GM23248 (cell line): Measurements from ENCODE around the gene CENPP. TPM values are rescaled to one million over a fixed set of nuclear protein-coding genes. Genes with fewer than 3 reads are reported as not detected.

ENCODE experiments used
- DNase-seq: peaks from one replicate; pipeline ENCODE4 v3.0.0-alpha.2; 2015
- H2AFZ ChIP-seq: fragments of 200-600 bp; sonication (generic); 2 replicates; pipeline ENCODE4 v1.6.1; 2016; ENCODE audit warnings: antibody characterized with exemption
- H3F3A ChIP-seq: fragments of 200-600 bp; sonication (generic); 2 replicates; pipeline ENCODE4 v1.6.1; 2016; ENCODE audit warnings: mild to moderate bottlenecking, antibody characterized with exemption, mixed run types; ENCODE audit not compliant: insufficient read depth
- H3K27ac ChIP-seq: fragments of 200-600 bp; sonication (generic); 2 replicates; pipeline ENCODE4 v1.5.1; 2016; ENCODE audit warnings: mild to moderate bottlenecking
- H3K27me3 ChIP-seq: fragments of 200-600 bp; sonication (generic); replicated peaks from 2 replicates; pipeline ENCODE4 v1.6.1; 2016; ENCODE audit warnings: mild to moderate bottlenecking; ENCODE audit not compliant: insufficient read depth
- H3K36me3 ChIP-seq: fragments of 200-600 bp; sonication (generic); 2 replicates; pipeline ENCODE4 v1.6.1; 2016; ENCODE audit warnings: low read depth, mild to moderate bottlenecking
- H3K4me1 ChIP-seq: fragments of 200-600 bp; sonication (generic); 2 replicates; pipeline ENCODE4 v1.6.1; 2016; ENCODE audit warnings: mild to moderate bottlenecking; ENCODE audit not compliant: insufficient read depth
- H3K4me2 ChIP-seq: fragments of 200-600 bp; sonication (generic); one replicate; pipeline ENCODE4 v1.6.1; 2016; ENCODE audit warnings: mild to moderate bottlenecking; ENCODE audit not compliant: unreplicated experiment
- H3K4me3 ChIP-seq: fragments of 200-600 bp; sonication (generic); 2 replicates; pipeline ENCODE4 v1.5.1; 2016; ENCODE audit warnings: mild to moderate bottlenecking
- H3K79me2 ChIP-seq: fragments of 200-600 bp; sonication (generic); 2 replicates; pipeline ENCODE4 v1.6.1; 2016; ENCODE audit warnings: mild to moderate bottlenecking; ENCODE audit not compliant: insufficient read depth
- H3K9ac ChIP-seq: fragments of 200-600 bp; sonication (generic); 2 replicates; pipeline ENCODE4 v1.6.1; 2016; ENCODE audit warnings: mild to moderate bottlenecking
- H3K9me2 ChIP-seq: fragments of 200-600 bp; sonication (generic); 2 replicates; pipeline ENCODE4 v1.6.1; 2016; ENCODE audit warnings: mixed run types, mild to moderate bottlenecking, moderate library complexity; ENCODE audit not compliant: insufficient read depth
- H3K9me3 ChIP-seq: fragments of 200-600 bp; sonication (generic); one replicate; pipeline ENCODE4 v1.6.1; 2017; ENCODE audit warnings: low read depth
- H4K20me1 ChIP-seq: fragments of 200-600 bp; sonication (generic); 2 replicates; pipeline ENCODE4 v1.6.0; 2016; ENCODE audit not compliant: insufficient read depth
- EZH2 ChIP-seq: fragments of 200-600 bp; sonication (generic); IDR thresholded peaks from 2 replicates; pipeline ENCODE4 v1.6.1; 2018; ENCODE audit warnings: antibody characterized with exemption, mild to moderate bottlenecking; ENCODE audit not compliant: insufficient read depth, poor library complexity, severe bottlenecking
- EZH2phosphoT487 ChIP-seq: fragments of 200-600 bp; sonication (generic); IDR thresholded peaks from 2 replicates; pipeline ENCODE4 v1.6.1; 2018; ENCODE audit warnings: antibody characterized with exemption, moderate library complexity, mild to moderate bottlenecking, low read depth; ENCODE audit not compliant: insufficient read depth
- WGBS, 2 experiments: methylation state at CpG; one replicate each; pipeline ENCODE4 v1.1.6; 2015 to 2017; ENCODE audit warnings: low lambda C conversion rate in 2 of 2, low coverage in 1 of 2; ENCODE audit errors: missing lambda C conversion rate in 2 of 2; 5-methylcytosine and 5-hydroxymethylcytosine counted together
- in situ Hi-C: fragments of 300-500 bp; cut with MboI; formaldehyde crosslinking; loops from 2 replicates; pipeline ENCODE4 v1.15.0; 2020
- polyA plus RNA-seq: library from polyadenylated mRNA; unstranded; fragments of >200 nt; fragmentation: Nextera tagmentation; extraction: Ambion mirVana; gene quantifications from 2 replicates; pipeline ENCODE4 v1.2.1, GENCODE V29; 2016
- total RNA-seq: library from RNA; depleted of rRNA; stranded (reverse); fragments of >200 nt; shearing (Covaris generic); gene quantifications from 2 replicates; pipeline ENCODE4 v1.2.3, GENCODE V29; 2014

The CENPP gene
- total and polyA plus RNA-seq, 2 experiments from 2014 or later, result 2.5 to 7.4 TPM

DNA sequence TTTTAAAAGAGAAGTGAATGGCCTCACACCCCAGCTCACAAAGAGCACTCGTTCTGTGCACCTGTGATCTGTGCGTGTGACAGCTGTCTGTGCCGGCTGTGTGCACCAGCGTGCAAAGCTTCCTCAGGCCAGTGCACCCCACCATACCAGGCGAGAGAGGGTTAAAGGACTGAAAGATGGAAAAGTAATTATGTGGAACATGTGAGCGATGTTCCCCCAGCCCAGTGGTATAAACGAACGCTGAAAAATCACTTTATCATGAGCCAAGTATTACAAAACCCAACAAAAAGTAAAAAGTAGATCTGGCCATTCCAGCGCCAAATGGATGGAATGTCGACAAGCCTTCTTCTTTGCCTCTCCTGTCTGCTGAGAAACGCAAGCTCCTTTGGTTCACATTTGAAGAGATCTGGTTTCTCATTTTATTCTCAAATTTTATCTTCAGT is 290.5 kb downstream of the CENPP start:
- no peak for TF ChIP-seq EZH2phosphoT487
- TF ChIP-seq EZH2, result no peak
- Histone ChIP-seq H3K79me2 (no peaks in the 10 kb centered on the region), H3K9ac (peak overlapping the region; percentile 9; the same call in 1 of the 2 replicates), H3K9me3 (no peaks in the 10 kb centered on the region), H3K27ac (0 out of 2 replicates have a peak overlapping the region, but pooled peaks have one; percentile 13), H3K9me2 (no peaks in the 10 kb centered on the region), H3K27me3 (no peaks in the 10 kb centered on the region), H3K36me3 (peaks cover 22% of the 10 kb centered on the region; the same call in 1 of the 2 replicates), H3F3A (peaks cover 8% of the 10 kb centered on the region; the same call in 1 of the 2 replicates), H3K4me2 (no peak overlapping the region), H3K4me1 (peaks cover 12% of the 10 kb centered on the region), H4K20me1 (no peaks in the 10 kb centered on the region), H2AFZ (no peak overlapping the region), H3K4me3 (no peak overlapping the region)
- 45 to 50% methylated on average over 11 of the region's 11 CpGs for WGBS, 2 experiments
- no peak for DNase-seq
- in situ Hi-C loops, result no loop called here

DNA sequence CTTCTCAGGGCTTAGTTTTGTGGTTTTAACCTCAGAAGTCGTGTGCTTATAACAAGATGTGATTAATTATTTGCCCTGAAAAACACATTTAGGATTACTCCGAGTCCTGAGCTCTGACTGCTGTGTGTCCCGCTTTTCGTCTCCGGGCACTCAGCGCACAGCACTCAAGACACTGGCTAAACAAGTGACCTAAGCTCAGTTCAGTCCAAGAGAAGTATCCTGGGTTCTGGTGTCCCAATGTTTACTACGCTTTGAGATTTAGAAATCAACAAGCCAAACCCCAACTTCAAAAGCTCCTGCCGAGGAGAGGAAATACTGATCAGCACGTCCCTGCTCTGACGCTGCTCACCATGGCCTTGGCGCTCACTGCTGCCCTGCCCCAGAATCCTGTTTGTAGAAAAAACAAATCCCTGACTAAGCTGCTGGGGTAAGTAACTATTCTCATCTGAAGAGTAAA is 290.9 kb downstream of the CENPP start:
- Histone ChIP-seq H3K4me3 (no peak overlapping the region), H3K79me2 (peaks cover 3% of the 10 kb centered on the region; the same call in 1 of the 2 replicates), H3K27me3 (no peaks in the 10 kb centered on the region), H3K27ac (0 out of 2 replicates have a peak overlapping the region, but pooled peaks have one; percentile 13), H3F3A (peaks cover 8% of the 10 kb centered on the region; the same call in 1 of the 2 replicates), H3K9ac (peak overlapping the region; percentile 9; the same call in 1 of the 2 replicates), H3K9me2 (no peaks in the 10 kb centered on the region), H3K9me3 (no peaks in the 10 kb centered on the region), H3K4me1 (peaks cover 12% of the 10 kb centered on the region), H3K4me2 (no peak overlapping the region), H2AFZ (no peak overlapping the region), H3K36me3 (peaks cover 22% of the 10 kb centered on the region; the same call in 1 of the 2 replicates), H4K20me1 (no peaks in the 10 kb centered on the region)
- 41 to 47% methylated on average over 11 of the region's 11 CpGs for WGBS, 2 experiments
- TF ChIP-seq EZH2, result no peak
- TF ChIP-seq EZH2phosphoT487, result no peak
- in situ Hi-C loops, result no loop called here
- peak; percentile 40 for DNase-seq

DNA sequence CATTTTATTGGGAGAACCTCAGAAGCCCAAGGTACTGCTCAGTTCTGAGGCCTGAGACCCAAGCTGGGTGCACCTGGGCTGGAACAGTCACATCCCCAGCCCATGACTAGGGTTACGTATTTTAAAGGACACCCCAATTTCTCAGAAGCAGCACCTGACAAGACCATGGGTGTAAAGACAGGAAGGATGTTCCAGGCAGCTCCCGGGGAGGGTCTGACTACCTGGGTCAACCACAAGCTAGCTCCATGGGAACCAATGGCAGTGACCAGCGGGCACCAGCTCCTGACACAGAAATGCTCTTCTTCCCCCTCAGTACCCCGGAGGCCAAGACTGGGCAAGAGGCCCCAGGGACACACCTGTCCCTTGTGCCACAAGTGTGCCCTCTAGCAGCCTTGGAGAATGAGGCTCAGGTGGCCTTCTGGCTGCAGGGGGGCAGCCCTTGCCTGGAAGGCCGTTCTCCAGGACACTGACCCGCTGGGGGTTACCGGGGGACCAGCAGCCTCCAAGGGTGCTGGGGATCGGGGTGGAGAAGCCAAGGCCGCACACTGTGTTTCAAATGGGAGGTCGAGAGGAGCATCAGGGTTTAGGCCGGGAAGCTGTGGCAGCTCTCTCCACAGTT is 291.6 kb downstream of the CENPP start:
- no peak overlapping the region for H3K27ac ChIP-seq
- DNase-seq, result no peak
- in situ Hi-C loops, result no loop called here
- TF ChIP-seq EZH2, result no peak
- TF ChIP-seq EZH2phosphoT487, result no peak
- peaks cover 8% of the 10 kb centered on the region; the same call in 1 of the 2 replicates for H3F3A ChIP-seq
- no peaks in the 10 kb centered on the region for H4K20me1 ChIP-seq
- 88 to 92% methylated on average over 8 to 11 of the region's 11 CpGs for WGBS, 2 experiments
- no peak overlapping the region for H2AFZ ChIP-seq
- H3K9ac ChIP-seq, result no peak overlapping the region
- no peak overlapping the region for H3K4me3 ChIP-seq
- no peaks in the 10 kb centered on the region for H3K9me3 ChIP-seq
- peaks cover 12% of the 10 kb centered on the region for H3K4me1 ChIP-seq
- no peak overlapping the region for H3K4me2 ChIP-seq
- H3K9me2 ChIP-seq, result no peaks in the 10 kb centered on the region
- peaks cover 16% of the 10 kb centered on the region; the same call in 1 of the 2 replicates for H3K36me3 ChIP-seq
- H3K79me2 ChIP-seq, result peaks cover 8% of the 10 kb centered on the region; the same call in 1 of the 2 replicates
- H3K27me3 ChIP-seq, result no peaks in the 10 kb centered on the region

DNA sequence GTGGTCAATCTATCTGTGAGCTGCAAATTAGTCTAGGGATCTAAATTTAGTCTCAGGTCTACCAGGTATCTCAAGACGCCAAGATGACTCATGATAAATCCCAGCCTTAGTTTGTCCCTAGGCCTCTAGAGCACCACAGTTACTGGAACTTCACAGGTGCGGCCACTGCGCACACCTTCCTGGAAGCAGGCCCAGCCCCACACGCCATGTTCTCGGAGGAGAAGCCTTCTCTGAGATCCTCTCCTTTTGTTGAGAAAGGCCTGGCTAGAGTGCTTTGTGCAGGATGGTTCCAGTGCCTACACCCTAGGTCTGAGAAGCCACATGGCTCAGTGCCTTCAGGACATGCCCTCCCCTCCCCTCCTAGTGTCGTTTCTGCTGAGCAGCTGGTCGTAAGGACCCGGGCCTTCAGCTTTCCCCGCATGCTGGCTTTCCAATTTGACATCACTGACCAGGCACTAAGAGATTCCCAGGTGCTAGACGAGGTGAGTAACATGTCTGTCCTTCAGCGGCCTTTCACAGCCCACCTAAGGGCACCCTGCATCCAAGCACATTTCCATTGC is 292.3 kb downstream of the CENPP start:
- no peak overlapping the region for H3K27ac ChIP-seq
- TF ChIP-seq EZH2phosphoT487 (no peak), EZH2 (no peak)
- peaks cover 8% of the 10 kb centered on the region; the same call in 1 of the 2 replicates for H3F3A ChIP-seq
- no peaks in the 10 kb centered on the region for H3K9me2 ChIP-seq
- WGBS, 2 experiments, result 67 to 73% methylated on average over 11 of the region's 11 CpGs
- H3K36me3 ChIP-seq, result peaks cover 15% of the 10 kb centered on the region; the same call in 1 of the 2 replicates
- in situ Hi-C loops, result no loop called here
- no peaks in the 10 kb centered on the region for H3K27me3 ChIP-seq
- DNase-seq, result no peak
- no peak overlapping the region for H2AFZ ChIP-seq
- peaks cover 12% of the 10 kb centered on the region for H3K4me1 ChIP-seq
- H4K20me1 ChIP-seq, result no peaks in the 10 kb centered on the region
- H3K79me2 ChIP-seq, result peaks cover 8% of the 10 kb centered on the region; the same call in 1 of the 2 replicates
- H3K9me3 ChIP-seq, result no peaks in the 10 kb centered on the region
- no peak overlapping the region for H3K4me2 ChIP-seq
- H3K4me3 ChIP-seq, result no peak overlapping the region
- H3K9ac ChIP-seq, result no peak overlapping the region
